NCI-H146 (cell line): Measurements from ENCODE around the gene METTL6.

Experiments
- DNase-seq: peaks from one replicate; lab custom pipeline; 2025; lab: John Stamatoyannopoulos, UW

METTL6 gene

DNA sequence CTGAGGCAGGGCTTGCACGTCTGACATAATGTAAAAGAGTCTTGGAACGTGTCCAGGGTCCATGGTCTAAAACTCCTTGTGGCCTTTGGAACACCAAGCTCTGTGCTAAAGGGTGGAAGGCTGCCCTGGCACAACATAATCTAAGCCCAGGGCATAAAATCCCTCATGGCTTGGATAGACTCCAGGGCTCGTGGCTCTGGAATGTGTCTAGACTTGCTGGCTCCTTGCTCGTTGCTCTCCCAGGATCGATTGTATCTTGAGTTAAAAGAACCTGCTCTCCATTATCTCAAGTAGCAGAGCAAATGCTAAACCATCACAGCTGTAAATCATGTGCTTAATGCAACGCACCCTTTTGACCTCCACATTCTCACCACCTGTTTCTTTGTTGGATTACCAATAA is 63.3 kb downstream of the METTL6 start:
- peak; percentile 10 for DNase-seq

DNA sequence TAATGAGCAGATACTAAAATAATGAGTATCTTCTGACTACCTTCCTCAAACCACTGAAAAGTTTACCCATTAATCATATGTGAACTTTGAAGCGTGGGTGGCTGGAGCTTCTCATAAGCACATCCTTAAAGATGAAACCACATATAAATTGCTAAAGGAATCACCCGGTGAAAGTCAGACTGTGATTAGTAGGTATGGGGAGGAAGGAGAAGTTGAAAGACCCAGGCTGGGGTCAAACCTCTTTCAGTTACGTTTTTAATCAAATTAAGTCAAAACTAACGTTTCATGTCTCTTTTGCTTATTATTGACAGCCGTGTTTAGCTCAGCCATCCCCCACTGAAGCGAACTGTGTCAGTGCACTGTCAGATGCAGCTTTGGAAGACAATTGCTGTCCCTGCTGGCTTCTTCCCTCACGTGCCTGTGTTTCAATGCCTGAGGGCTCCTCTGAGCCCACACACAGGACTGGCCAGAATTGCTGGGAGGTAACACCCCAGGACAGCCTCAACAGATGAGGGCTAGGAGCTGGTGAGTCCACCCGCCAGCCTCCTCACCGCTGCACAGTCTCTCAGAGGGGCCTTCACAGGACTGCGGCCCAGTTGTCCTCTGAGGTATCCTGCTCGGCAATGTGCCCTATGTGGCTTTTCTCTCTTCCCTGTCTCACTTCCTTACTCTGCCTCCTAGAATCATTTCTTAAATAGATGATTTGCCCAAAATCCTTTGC is 65.7 kb downstream of the METTL6 start:
- DNase-seq, result no peak

DNA sequence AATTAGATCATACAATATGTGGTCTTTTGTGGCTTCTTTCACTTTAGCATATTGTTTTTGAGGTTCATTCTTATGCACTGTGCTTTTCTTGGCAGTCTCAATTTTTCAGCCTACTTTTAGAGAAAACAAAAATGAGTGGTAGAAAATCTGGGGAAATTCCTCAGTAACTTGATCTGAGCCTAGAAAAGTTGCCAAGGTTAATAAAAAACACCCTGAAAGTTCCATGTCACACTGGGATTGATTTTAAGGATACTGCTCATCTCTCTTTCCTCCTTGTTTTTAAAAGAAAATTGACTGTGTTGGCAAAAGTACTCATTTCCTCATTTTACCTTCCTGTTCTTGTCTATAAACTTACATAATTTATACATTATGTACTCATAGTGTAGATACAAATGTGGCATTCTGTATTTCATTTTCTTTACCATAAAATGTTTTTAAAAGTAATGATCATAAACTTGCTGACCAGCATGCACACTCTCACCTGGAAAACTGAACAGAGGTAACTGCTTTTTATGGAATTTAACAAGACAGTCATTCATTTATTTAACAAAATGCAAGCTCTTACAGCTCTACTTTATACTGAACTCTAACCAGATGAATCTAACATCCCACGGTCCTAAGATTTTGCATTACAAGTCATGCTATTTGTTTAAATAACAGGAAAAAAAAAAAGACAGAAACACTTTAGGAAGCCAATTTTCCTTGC is 66.4 kb downstream of the METTL6 start:
- no peak for DNase-seq
